Hindlimb muscle (tissue), 1 donor: ENCODE results near the gene GAL. TPM values are rescaled to one million over a fixed set of nuclear protein-coding genes. Genes with fewer than 3 reads are reported as not detected.
"Not testable (repeated sequence)": the region's sequence is repeated elsewhere in the genome, so short reads cannot be mapped to it uniquely, and the experiment has no call there.

Source experiments
- DNase-seq: peaks from one replicate; pipeline ENCODE4 v3.0.0-alpha.2; 2013
- polyA plus RNA-seq: library from polyadenylated mRNA; unstranded; fragments of 120-200 nt; gene quantifications from one replicate; pipeline ENCODE4 v1.2.1, GENCODE V29; 2013; ENCODE audit not compliant: insufficient read length

GAL gene, protein sequence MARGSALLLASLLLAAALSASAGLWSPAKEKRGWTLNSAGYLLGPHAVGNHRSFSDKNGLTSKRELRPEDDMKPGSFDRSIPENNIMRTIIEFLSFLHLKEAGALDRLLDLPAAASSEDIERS
- not detected for polyA plus RNA-seq

DNA sequence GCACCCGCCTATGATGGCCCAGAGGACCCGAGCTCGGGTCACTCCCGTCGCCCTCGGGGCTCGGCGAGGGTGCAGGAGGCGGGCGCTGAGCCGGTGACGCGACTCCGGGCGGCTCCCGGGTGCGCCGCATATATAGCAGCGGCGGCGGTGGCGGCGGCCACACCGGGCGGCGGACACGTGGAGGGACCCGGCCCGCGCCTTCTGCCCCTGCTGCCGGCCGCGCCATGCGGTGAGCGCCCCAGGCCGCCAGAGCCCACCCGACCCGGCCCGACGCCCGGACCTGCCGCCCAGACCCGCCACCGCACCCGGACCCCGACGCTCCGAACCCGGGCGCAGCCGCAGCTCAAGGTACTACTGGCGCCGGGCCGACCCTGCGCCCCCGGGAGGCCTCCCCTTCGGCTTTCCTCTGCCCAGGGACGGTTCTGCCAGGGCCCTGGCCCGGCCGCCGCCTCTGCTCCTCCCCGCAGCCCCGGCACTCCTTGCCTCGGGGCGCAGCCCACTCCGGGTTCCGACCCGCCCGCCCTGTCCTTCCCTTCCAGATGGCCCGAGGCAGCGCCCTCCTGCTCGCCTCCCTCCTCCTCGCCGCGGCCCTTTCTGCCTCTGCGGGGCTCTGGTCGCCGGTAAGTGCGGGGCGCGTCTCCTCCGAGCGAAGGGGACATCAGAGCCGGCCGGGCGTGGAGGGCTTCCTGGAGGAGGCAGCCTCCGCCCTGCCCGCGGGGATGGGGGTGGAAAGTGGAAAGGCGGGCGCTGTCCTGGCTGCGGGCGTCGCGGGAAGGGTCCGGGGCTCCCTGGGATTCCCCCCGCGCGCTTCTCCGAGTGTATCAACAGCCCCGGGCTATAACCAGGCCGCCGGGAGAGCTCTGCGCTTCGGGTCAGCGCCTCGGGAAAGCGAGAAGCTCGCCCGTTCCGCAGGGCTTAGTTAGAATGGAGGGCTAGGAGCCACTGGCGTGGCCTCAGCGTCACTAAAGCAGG lies at the start of gene GAL:
TSS of gene GAL (plus strand) at position 160 of the 972 bp plus-strand sequence. CDS start at position 540, 380 bp downstream.
- DNase-seq = no peak

DNA sequence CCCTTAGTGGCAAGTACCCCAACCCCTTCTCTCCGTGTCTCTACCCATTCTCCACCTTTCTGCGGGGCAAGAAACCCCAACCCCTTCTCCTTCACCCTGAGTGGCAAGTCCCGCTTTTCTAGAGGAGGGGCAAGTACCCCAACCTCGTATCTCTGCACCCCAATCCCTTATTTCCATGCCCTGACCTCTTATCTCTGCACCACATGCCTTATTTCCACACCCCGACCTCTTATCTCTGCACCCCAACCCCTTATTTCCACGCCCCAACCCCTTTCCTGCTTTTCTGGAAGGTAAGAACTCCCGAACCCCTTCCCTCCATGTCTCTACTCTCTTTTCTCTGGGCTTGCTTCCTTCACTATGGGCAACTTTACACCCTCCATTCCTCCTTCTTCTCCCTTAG lies 49.7 kb upstream of the GAL start:
- not testable (repeated sequence) for DNase-seq

DNA sequence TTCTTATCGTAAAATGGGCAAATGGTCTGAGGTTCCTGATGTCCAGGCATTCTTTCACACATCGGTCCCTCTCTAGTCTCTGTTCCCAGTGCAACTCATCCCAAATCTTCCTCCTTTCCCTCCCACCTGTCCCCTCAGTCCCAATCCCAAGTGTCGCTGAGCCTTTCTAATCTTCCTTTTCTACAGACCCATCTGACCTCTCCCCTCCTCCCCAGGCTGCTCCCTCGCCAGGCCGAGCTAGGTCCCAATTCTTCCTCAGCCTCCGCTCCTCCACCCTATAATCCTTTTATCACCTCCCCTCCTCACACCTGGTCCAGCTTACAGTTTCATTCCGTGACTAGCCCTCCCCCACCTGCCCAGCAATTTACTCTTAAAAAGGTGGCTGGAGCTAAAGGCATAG lies 49.2 kb upstream of the GAL start:
- not testable (repeated sequence) for DNase-seq

DNA sequence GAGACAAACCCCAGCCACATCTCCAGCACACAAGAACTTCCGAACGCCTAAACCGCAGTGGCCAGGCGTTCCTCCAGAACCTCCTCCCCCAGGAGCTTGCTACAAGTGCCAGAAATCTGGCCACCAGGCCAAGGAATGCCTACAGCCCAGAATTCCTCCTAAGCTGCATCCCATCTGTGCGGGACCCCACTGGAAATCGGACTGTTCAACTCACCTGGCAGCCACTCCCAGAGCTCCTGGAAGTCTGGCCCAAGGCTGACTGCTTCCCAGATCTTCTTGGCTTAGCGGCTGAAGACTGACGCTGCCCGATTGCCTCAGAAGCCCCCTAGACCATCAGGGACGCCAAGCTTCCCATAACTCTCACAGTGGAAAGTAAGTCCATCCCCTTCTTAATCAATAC lies 48.5 kb upstream of the GAL start:
- not testable (repeated sequence) for DNase-seq

DNA sequence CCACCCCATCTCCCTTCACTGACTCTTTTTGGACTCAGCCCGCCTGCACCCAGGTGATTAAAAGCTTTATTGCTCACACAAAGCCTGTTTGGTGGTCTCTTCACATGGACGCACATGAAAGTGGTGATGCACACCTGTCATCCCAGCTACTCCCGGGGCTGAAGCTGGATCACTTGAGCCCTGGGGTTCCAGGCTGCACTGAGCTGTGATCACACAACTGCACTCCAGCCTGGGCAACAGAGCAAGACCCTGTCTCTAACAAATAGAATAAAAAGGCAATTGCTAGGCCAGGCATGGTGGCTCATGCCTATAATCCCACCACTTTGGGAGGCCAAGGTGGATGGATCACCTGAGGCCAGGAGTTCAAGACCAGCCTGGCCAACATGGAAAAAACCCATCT lies 45.0 kb upstream of the GAL start:
- not testable (repeated sequence) for DNase-seq

DNA sequence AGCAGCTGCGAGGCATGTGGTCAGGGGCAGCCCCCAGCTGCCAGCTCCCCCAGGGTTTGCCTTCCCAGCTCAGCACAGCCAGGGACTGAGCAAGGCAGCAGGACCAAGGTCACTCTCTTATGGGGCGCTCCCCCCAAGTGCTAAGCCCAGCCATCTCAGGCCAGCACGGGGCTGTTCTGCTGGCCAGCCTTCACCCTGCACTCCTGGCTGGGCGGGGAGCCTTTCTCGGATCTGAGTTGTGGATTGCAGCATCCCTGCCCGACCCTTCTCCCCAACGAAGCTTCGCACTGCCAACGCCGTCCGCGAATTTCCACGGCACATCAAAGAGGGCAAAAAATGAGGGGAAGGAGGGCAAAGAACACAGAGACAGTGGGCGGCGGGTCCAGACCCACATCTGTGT lies 42.5 kb upstream of the GAL start:
- DNase-seq = no peak

DNA sequence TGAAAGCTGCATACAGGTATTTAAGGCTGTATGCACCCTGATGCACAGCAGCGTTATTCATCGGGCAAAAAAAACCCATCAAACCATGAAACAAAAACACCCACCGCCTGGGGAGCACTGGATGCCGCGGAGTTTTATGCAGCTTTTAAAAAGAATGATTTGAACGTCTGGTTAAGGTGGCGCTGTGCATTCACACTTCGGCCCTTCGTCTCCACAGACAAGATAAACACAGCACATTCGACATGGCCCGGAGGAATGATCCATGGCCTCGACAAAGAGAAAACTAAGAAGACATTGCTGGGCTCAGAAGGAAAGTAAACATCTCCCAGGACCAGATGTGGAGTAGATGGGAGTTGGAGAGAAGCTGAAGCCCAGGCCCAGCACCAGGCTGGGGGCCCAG lies 40.8 kb upstream of the GAL start:
- no peak for DNase-seq

DNA sequence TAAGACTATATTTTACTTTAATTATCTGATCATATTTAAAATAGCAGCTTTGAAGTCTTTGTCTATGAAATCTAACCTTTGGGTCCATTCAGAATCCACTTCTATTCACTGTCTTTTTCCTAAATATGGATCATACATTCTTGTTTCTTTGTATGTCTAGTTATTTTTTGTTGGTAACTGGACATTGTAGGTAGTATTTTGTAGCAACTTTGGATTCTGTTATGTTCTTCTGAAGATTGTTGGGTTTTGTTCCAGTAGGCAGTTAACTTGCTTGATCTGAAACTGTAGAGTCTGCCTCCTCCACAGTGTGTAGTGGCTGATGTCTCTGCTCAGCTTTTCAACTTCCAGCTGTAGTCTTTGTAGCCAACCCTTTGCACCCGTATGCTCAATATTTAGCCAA lies 37.5 kb upstream of the GAL start:
- no peak for DNase-seq

DNA sequence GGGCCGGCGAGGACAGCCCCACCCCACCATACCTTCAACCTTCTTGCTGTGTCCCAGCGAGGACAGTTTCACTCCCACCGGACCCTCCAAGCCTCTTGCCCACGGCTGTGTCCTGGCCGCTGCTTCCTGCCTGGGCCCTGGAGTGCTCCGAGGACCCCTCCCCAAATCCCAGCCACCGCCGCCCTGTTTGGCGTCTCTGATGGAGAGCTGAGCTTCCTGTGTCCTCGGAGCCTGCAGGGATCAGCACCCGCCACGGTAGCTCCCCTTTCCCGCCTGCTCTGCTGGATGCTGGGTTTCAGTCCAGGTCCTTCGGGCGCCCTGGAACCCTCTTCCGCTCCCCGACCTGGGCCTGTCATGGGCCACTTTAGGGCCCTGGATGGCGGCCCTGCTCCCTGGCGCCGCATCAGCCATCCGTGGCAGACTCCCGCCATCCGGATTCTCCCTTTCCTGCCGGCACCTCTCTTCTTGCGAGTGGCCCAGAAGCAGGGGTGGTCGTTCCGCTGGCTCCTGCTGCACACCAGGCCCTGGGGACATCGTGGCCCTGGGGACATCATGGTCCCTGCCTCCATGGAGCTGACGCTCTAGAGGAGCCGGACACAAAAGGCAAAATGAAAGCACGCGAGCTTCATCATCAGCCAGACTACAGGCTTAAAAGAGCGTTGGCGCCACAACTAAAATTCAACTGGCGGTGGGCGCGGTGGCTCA lies 34.3 kb upstream of the GAL start:
- DNase-seq = no peak

DNA sequence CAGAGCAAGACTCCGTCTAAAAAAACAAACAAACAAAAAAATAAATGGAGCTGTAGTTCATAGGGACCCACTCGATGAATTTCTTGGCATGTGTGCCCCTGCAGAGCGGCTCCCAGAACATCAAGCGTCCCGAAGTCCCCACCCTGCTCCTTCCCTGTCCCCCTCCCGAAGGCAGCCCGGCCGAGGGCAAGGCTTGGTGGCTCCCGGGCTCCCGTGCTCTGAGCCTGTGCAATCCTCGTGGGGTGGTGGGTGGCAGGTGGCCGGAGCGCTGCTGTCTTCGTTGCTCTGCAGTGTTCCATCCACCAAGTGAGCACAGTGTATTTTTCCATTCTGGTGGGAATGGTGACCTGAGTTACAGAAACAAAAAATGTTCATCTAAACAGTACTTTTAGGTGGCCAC lies 33.5 kb upstream of the GAL start:
- DNase-seq = no peak

DNA sequence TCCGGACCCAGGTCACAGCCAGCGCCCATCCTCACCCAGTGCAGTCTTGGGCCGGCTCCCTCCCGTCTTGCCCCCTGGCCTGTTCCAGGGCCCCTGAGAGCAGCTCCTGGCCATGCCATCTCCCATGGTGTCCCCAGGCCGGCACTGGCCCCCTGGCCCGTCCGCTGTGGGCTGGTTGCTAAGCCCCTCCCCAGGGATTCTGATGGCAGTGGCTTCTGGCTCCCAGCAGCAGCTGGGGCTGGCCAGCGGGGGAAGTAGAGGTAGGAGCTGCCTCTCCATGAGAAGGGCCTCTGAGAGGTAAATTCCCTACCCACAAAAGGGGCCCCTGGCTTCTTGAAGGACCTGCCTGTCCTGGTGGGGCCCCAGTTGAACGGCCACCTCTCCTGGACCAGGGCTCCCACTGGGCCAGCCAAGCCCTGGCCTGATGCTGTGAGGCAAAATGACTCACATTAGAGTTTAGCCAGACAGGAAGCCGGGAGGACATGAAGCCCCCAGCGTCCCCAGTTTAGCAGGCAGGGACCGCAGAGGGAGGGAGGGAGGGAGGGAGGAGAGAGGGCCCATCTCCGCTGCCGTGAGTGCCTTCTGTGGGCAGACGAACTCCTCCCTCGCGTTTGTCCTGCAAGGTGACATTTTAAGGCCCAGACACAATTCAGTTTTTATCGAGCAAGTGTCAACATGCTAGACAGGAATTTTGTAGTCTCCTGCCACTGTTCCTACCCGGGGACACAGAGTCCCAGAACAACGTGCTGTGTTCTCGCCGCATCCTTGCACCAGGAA lies 32.9 kb upstream of the GAL start:
- DNase-seq = no peak

DNA sequence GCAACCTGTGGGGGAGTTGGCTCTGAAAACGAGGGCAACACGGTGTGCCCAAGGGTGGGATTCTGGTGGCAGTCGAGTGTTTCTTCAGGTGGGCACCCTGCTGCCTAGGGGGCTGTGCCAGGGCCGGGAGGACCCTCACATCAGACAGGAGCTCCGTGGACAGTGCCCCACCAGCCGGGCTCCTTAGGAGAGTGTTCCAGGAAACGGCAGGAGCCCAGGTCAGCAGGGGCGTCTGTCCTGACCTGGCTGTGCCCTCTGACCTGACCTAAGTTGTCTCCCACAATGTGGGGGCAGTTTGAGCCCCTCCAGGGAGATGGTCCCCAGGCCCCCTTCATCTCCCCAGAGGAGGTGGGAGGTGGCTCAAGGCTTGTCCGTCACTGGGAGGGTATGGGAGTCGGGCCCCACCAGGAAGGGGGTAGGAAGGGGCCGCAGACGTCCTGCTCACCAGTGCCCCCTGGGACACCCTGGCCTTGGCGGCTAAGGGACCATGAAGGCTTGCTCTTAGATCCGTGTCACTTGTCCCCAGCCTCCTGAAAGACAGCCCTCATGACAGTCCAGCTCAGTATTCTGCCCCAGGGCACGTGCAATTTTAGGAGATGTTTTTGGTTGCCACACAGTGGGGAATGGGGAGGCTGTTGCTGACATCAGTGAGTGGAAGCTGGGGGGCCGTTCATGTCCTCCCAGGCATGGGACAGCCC lies 32.2 kb upstream of the GAL start:
- no peak for DNase-seq

DNA sequence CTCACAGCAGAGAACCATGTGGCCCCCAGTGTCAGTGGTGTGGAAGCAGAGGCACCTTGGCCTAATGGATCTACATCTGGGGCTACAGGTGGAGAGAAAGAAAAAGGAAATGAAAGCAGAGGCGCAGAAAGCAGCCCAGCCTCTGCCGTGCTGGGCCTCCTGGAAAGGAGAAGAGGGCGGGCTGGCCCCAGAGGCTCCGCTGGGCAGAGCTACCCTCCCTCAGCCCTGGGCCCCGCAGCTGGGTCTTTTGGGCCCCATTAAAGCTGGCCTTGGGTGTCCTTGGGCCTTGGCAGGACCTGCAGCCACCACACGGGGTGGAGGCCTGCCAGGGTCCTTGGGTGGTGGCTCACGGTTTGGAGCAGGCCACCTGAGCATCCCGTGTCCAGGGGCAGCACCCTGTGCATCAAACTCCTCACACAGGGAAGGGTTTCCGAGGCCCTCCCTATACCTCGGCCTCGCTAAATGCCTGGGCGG lies 31.6 kb upstream of the GAL start:
- DNase-seq = no peak

DNA sequence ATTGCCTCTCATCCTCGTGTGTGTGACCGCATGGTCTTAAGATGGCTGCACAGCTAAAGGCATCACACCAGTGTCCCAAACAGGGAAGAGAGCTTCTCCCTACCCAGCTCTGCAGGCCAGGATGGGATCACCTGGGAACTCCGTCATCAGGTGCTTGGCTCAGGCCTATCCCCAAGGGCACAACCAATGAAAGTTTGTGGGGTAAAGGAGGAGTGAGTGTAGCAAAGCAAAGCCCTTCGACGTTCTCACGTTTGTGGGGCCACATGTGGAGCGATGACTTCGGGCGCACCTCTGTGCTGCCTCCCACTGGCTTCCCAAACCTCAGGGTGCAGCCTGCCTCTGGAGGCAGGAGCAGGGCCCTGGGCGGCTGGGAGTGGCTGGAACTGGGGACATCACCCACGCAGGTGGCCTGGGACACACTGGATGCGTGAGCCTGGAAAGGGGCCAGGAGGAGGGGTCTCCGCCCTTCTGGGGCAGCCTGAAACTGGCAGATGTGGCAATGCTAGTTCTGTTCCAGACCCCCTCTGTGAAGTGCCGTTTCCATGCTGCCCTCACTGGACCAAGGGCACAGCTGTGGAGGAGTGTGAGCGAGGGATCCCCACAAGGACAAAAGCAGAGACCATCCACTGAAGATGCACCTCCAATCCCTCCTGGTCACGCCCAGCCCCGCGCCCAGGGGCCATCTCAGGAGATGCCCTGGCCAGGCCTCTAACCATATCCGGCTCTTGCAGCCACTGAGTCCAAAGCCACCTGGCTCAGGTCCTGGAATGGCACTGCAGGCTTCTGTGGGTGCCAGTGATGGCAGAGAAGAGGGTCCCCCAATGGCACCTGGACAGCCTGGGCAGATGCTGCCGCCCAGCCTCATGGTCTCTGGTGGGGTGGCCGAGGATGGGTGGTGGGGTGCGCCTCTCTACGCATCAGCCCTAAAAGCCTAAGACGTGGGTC lies 30.6 kb upstream of the GAL start:
- DNase-seq = no peak

DNA sequence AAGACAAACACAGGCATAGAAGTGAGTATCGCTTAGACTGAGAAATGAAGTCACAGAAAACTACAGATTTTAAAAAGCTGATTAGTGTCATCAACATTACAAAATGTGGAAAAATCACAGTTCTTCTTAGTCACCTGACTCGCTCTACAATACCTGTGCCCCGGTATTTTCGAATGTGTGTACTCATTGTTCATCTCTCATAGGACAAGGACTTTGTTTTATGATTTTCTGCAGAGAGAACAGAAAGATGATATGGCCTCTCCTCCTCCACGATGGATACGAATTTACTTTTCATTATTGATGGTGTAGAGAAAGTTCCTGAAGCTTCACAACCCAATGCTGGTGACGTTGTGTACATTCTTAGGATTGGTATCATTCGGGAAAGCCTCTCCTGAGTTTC lies 29.4 kb upstream of the GAL start:
- DNase-seq = no peak

DNA sequence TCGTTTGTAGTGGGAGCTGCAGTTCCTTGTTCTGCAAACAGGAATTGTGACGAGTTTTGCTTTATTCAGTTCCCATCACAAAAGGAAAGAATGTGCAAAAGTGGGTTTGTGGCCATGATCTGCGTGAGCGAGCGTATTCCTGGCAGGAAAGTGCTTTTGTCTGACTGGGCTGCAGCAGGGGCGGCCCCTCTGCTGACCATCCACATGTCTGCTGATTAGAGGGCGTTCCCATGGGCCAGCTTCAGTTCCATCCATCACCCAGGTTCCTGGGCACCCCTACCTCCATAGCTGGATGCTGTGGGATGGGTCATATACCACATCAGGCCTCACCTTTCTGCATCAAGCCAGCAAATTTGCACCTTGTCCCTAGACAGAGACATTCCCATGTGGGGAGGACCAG lies 28.9 kb upstream of the GAL start:
- DNase-seq = no peak

DNA sequence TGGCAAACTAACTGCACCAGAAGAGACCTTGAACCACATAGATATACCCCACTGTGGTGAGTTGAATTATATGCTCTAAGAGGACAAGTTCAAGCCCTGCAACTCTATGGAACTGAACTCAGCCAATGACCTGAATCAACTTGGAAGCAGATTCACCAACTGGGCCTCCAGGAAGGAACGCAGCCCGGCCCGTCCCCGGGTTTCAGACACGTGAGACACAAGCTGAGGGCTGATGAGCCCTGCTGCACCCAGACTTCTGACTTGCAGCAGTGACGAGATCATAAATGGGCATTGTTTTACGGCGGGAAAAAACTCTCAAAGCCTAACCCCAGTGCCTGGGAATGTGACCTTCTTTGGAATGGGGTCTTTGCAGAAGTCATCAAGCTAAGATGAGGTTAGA lies 28.5 kb upstream of the GAL start:
- DNase-seq = no peak

DNA sequence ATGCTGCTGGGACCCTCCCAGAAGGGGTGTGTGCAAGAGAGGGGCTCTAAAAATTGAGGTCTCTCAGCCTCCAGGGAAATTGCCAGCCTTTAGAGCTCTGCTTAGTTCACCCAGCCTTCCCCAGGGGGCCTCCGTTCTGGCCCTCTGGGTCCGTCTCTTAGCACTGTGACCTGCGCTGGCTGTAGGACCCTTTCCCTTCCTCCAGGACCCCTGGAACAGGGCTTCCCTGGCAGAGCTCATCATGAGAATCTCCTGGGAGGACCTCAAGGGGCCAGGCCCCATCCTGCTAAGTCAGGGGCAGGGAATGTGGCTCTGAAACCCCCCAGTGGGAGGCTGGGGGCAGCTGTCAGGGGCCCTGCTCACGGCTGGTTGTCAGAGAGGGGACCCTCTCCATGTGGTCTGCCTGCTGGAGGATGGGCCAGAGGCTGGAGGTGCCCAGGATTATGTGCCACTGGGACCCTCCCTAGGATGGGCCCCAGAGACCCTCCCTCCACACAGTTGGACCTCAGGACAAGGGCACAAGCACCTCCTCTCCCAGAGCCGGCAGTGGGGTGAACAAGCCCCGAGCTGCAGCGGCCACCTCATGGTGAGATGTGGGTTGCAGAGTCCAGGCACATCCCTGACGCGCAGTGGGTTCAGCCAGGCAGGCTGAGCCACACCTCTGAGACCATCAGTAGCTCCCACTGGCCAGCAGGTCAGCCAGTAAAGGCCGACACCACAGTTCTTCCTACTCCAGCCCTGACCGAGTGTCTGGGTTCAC lies 27.1 kb upstream of the GAL start:
- no peak for DNase-seq

DNA sequence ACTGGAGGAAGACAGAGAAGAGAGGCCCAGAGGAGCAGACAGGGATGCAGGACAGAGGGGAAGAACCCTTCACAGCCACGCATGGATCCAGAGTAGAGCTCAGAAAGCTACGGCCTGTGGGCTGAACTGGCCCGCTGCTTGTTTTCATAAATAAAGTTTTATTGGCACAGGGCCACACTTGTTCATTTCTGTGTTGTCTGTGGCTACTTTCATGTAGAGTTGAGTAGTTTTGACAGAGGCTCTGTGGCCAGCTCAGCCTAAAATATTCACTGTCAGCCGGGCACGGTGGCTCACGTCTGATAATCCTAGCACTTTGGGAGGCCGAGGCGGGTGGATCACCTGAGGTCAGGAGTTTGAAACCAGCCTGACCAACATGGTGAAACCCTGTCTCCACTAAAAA lies 26.2 kb upstream of the GAL start:
- DNase-seq = no peak

DNA sequence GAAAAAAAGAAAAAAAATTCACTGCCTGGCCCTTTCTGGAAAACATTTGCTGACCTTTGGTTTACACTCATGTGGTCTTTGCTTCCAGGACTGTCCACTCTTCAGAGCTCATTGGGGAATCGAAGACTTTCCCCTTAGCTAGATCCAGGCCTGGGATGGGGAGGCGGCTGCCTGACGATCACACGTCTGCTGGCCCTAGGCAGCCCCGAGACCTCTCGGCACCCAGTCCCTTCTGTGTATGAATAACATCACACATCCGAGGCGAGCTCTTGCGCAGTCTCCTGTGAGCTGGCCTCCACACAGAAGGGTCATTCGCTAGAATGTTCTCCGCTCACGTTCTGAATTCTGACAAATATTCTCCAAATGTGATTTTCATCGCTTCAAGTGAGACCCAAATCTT lies 25.7 kb upstream of the GAL start:
- DNase-seq = no peak
